Testis (tissue), 3 donors: Measurements from ENCODE around the gene RIOK3. TPM values are rescaled to one million over a fixed set of nuclear protein-coding genes. Genes with fewer than 3 reads are reported as not detected.

ENCODE experiments used
- DNase-seq: peaks from one replicate; pipeline ENCODE4 v3.0.0-alpha.2; 2019
- H3K27ac ChIP-seq, 2 donors: fragments of 200-600 bp; sonication (generic); one replicate each; pipeline ENCODE4 v1.5.1; 2019
- H3K27me3 ChIP-seq: fragments of 200-600 bp; sonication (generic); one replicate; pipeline ENCODE4 v1.5.1; 2019
- H3K36me3 ChIP-seq: fragments of 200-600 bp; sonication (generic); one replicate; pipeline ENCODE4 v1.5.1; 2017; ENCODE audit warnings: low read depth; ENCODE audit errors: missing control alignments
- H3K4me1 ChIP-seq: fragments of 200-600 bp; sonication (generic); one replicate; pipeline ENCODE4 v1.5.1; 2019
- H3K4me3 ChIP-seq, 2 donors: fragments of 200-600 bp; sonication (generic); one replicate each; pipeline ENCODE4 v1.5.1; 2017 to 2019
- H3K9me3 ChIP-seq: fragments of 200-600 bp; sonication (generic); one replicate; pipeline ENCODE4 v1.5.1; 2017
- CTCF ChIP-seq, 3 experiments: fragments of 450-650 bp in 2 of 3; fragments of 200-600 bp in 1 of 3; sonication (generic) in 1 of 3; IDR thresholded peaks; one replicate each; pipeline ENCODE4 v1.5.1; 2016 to 2019; ENCODE audit warnings: antibody characterized with exemption in 3 of 3, mild to moderate bottlenecking in 2 of 3, moderate library complexity in 1 of 3
- POLR2A ChIP-seq: fragments of 450-650 bp; IDR thresholded peaks from one replicate; pipeline ENCODE4 v1.6.1; 2017; ENCODE audit warnings: antibody characterized with exemption, mild to moderate bottlenecking, moderate library complexity
- WGBS, 2 donors: methylation state at CpG; one replicate each; pipeline ENCODE4 v1.1.5; 2018; 5-methylcytosine and 5-hydroxymethylcytosine counted together
- intact Hi-C: fragments of 100-400 bp; cut with DNase I; formaldehyde crosslinking; loops from one replicate; pipeline ENCODE4 v1.15.1; 2023; ENCODE audit warnings: low total_unique reads
- polyA plus RNA-seq: library from polyadenylated mRNA; stranded (reverse); fragments of 350-450 nt; fragmentation: Illumina TruSeq; extraction: RNeasy Lipid Tissue Mini Kit (QIAGEN cat#74804); gene quantifications from one replicate; pipeline ENCODE4 v1.2.3, GENCODE V29; 2014; ENCODE audit warnings: low read depth, low replicate concordance; ENCODE audit not compliant: insufficient read depth
- total RNA-seq, 2 donors: library from RNA; depleted of rRNA; stranded (reverse); fragments of >200 nt; gene quantifications; one replicate each; pipeline ENCODE4 v1.2.3, GENCODE V29; 2016

The RIOK3 gene
- total and polyA plus RNA-seq, 3 donors from 2014 or later = 41.7 to 76.8 (median 68.7) TPM

GRCh38 chr18:23462876-23463275 lies 9.8 kb downstream of the RIOK3 start:
- DNase-seq = no peak
- 76 to 87% methylated on average over 2 of the region's 2 CpGs for whole genome bisulfite sequencing, 2 donors
- Histone ChIP-seq H3K9me3 (no peaks in the 10 kb centered on the region), H3K36me3 (no peaks in the 10 kb centered on the region), H3K4me3 (no peak overlapping the region), H3K27me3 (no peaks in the 10 kb centered on the region), H3K27ac (no peak overlapping the region), H3K4me1 (no peaks in the 10 kb centered on the region)
- intact Hi-C loops = no loop called here
- TF ChIP-seq CTCF (IDR thresholded peaks at IDR 0.05) (no peak), POLR2A (no peak)

- no peak for DNase-seq
- H3K27ac ChIP-seq = no peak overlapping the region
- intact Hi-C loops = no loop called here
- no peaks in the 10 kb centered on the region for H3K36me3 ChIP-seq
- WGBS, 2 donors = 63 to 80% methylated on average over 3 of the region's 3 CpGs
- no peak for TF ChIP-seq POLR2A
- H3K9me3 ChIP-seq = no peaks in the 10 kb centered on the region
- H3K4me3 ChIP-seq = no peak overlapping the region
- H3K4me1 ChIP-seq = no peaks in the 10 kb centered on the region
- H3K27me3 ChIP-seq = no peaks in the 10 kb centered on the region
Observed at GRCh38 chr18:23468753-23469459, 15.8 kb downstream of the RIOK3 start.

- DNase-seq = no peak
- no peak overlapping the region for H3K27ac ChIP-seq
- intact Hi-C loops = no loop called here
- no peaks in the 10 kb centered on the region for H3K4me1 ChIP-seq
- H3K36me3 ChIP-seq = no peaks in the 10 kb centered on the region
- H3K9me3 ChIP-seq = no peaks in the 10 kb centered on the region
- H3K27me3 ChIP-seq = no peaks in the 10 kb centered on the region
- 94 to 98% methylated on average over 2 of the region's 2 CpGs for WGBS, 2 donors
- H3K4me3 ChIP-seq = no peak overlapping the region
- TF ChIP-seq CTCF (IDR thresholded peaks at IDR 0.05) (no peak), POLR2A (no peak)
Observed at GRCh38 chr18:23470620-23471387, 17.7 kb downstream of the RIOK3 start.

GRCh38 chr18:23471486-23471885 lies 18.4 kb downstream of the RIOK3 start:
- WGBS, 2 donors = 86 to 91% methylated on average over 6 of the region's 6 CpGs
- H3K36me3 ChIP-seq = no peaks in the 10 kb centered on the region
- no peaks in the 10 kb centered on the region for H3K27me3 ChIP-seq
- no peak overlapping the region for H3K4me3 ChIP-seq
- no peak for DNase-seq
- no peaks in the 10 kb centered on the region for H3K4me1 ChIP-seq
- TF ChIP-seq CTCF (IDR thresholded peaks at IDR 0.05) (no peak), POLR2A (no peak)
- no peak overlapping the region for H3K27ac ChIP-seq
- intact Hi-C loops = no loop called here
- no peaks in the 10 kb centered on the region for H3K9me3 ChIP-seq

DNA sequence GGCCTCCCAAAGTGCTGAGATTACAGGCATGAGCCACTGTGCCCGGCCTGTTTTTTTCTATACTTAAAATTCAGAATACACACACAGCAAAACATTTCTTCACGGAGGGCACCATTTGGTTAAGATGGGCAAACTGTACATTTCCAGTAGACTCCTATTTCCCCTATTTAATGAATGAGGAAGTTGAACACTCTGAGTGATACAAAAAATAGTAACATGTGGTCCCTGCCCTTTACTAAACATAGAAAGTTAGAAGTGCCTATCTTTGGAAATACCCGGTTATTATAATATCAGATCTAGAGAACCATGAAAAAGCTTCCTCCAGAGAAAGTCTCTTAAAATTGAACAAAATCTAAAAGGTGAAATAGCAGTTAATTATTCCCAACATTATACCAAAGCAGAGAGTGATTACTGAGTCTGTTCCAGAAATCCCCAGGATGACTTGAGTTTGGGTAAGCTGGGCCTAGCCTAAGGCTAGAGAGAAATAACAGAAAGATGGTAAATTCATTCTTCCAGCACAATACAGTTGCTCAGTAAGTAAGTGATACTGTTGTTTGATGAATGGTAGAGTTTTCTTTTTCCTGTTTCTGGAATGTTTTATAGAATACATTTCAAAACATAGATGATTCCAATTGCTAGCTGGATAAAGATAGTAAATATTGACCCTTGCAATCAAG lies 26.9 kb downstream of the RIOK3 start:
- H3K4me1 ChIP-seq = no peaks in the 10 kb centered on the region
- H3K27me3 ChIP-seq = no peaks in the 10 kb centered on the region
- WGBS, 2 donors = 87 to 89% methylated on average over 3 of the region's 3 CpGs
- intact Hi-C loops = no loop called here
- H3K9me3 ChIP-seq = no peaks in the 10 kb centered on the region
- H3K4me3 ChIP-seq = no peak overlapping the region
- H3K27ac ChIP-seq = no peak overlapping the region
- no peak for DNase-seq
- H3K36me3 ChIP-seq = no peaks in the 10 kb centered on the region
- TF ChIP-seq POLR2A = no peak
- no peak for TF ChIP-seq CTCF (IDR thresholded peaks at IDR 0.05)
